ENCODE data around the gene CARHSP1.
A peak's percentile ranks its signal among the peaks of the same experiment; 100 is the strongest.

Gene CARHSP1

GRCh38 chr16:8869212-8869987, 594 bp upstream of the CARHSP1 start:
- DNase-seq, result no peak

- peak; percentile 41 for DNase-seq
Measured at GRCh38 chr16:8867932-8868415, 832 bp downstream of the CARHSP1 start.

GRCh38 chr16:8867216-8867931, 1.4 kb downstream of the CARHSP1 start:
- DNase-seq, result peak; percentile 41

- no peak for DNase-seq
Measured at GRCh38 chr16:8866884-8867215, 2.0 kb downstream of the CARHSP1 start.

GRCh38 chr16:8866118-8866883, 2.5 kb downstream of the CARHSP1 start:
- no peak for DNase-seq

- DNase-seq, result no peak
Measured at GRCh38 chr16:8865145-8865882, 3.5 kb downstream of the CARHSP1 start.

- no peak for DNase-seq
Measured at GRCh38 chr16:8864480-8865110, 4.2 kb downstream of the CARHSP1 start.

GRCh38 chr16:8863594-8864424, 5.0 kb downstream of the CARHSP1 start:
- no peak for DNase-seq

- DNase-seq, result no peak
Measured at GRCh38 chr16:8862309-8863130, 6.3 kb downstream of the CARHSP1 start.

GRCh38 chr16:8861563-8862308, 7.1 kb downstream of the CARHSP1 start:
- DNase-seq, result no peak

- no peak for DNase-seq
Measured at GRCh38 chr16:8859913-8860881, 8.6 kb downstream of the CARHSP1 start.

GRCh38 chr16:8858994-8859912, 9.6 kb downstream of the CARHSP1 start:
- DNase-seq, result no peak

GRCh38 chr16:8855972-8856371, 12.8 kb downstream of the CARHSP1 start:
- DNase-seq, result no peak

- DNase-seq, result no peak
Measured at GRCh38 chr16:8855051-8855786, 13.6 kb downstream of the CARHSP1 start.

GRCh38 chr16:8854298-8854948, 14.4 kb downstream of the CARHSP1 start:
- DNase-seq, result no peak

GRCh38 chr16:8853611-8854010, 15.2 kb downstream of the CARHSP1 start:
- no peak for DNase-seq
